Left colon (tissue), 2 donors: ENCODE measurements around the gene GARIN5B. TPM values are rescaled to one million over a fixed set of nuclear protein-coding genes. Genes with fewer than 3 reads are reported as not detected.
"Not testable (repeated sequence)": the region's sequence is repeated elsewhere in the genome, so short reads cannot be mapped to it uniquely, and the experiment has no call there.

Experiments
- ATAC-seq: fragments of 200-7000 bp; cut with Tn5 transposase; one replicate; pipeline ENCODE4 v1.9.1; 2020; ENCODE audit warnings: mild to moderate bottlenecking, moderate library complexity
- DNase-seq, 2 donors: peaks; one replicate each; pipeline ENCODE4 v3.0.0-alpha.2; 2020
- intact Hi-C, 2 donors: fragments of 100-400 bp; cut with DNase I in 1 of 2; cut with micrococcal nuclease in 1 of 2; formaldehyde crosslinking; loops; one replicate each; pipeline versions ENCODE4 v1.11.2 to v1.14.0; 2022; cut with DNase I, micrococcal nuclease
- total RNA-seq, 2 donors: library from RNA; stranded (reverse); fragmentation: NEBNext Ultra II Directional; extraction: Animal tissue kit (Norgen Biotek cat#: 25700); gene quantifications; one replicate each; pipeline ENCODE4 v1.2.1, GENCODE V29; 2021
- donor health status: DM: no; HTN: no; CAD: no.
- donor health status: DM: yes; HTN: yes; CAD: no.

GARIN5B gene
- total RNA-seq, 2 donors from 2014 or later = not detected

DNA sequence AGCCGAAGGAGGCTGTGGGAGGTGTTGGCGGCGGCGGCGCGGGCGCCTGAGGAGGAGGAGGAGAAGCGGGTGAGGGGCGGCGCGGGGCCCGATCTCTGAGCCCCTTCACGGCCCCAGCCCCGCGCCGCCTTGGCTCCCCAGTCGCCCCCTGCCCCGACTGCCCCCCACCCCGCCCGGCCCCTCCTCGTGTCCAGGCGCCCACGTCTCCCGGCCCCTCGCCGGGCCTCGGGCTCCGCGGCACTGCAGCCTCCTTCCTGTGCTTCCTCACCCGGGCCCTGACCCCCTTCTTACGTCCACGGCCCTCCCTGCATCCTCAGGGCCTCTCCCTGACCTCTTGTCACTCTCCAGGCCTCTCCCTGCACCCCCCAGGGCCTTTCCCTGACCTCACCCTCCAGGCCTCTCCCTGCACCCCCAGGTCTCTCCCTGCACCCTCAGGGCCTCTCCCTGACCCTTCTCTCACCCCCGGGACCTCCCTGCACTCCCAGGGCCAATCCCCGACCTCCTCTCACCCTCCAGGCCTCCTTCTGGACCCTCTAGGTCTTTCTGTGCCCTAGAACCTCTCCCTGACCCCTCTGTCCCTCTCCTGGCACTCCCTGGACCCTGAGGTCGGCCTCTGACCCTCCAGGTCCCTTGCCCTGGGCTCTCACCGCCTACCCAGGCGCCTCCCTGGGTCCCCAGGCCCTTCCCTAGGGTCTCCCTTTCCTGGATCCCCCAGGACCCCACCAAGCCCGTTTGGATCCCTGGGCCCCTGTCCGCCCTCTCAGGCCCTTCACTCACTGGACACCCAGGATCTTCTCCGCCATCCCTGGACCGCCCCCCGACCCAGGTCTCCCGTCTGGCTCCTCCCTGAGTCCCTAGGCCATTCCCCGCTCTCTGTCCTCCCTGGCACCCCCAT, 22.9 kb downstream of the GARIN5B start:
- intact Hi-C loops = no loop called here
- DNase-seq = peak; percentile 57 to 61

GRCh38 chr19:55339105-55339888, 23.8 kb downstream of the GARIN5B start, which contains the start of gene KMT5C:
KMT5C (plus strand) TSS chr19:55339876; CDS start chr19:55341937, 2,061 bp downstream.
- peak; percentile 100 for DNase-seq

More for the DNA sequence above, 22.9 kb downstream of the GARIN5B start:
- peak; percentile 12 for ATAC-seq

GRCh38 chr19:55336101-55336500, 27.0 kb downstream of the GARIN5B start:
- ATAC-seq (no peak), DNase-seq (no peak)
- intact Hi-C loops = no loop called here

More at GRCh38 chr19:55339105-55339888, 23.8 kb downstream of the GARIN5B start, which contains the start of gene KMT5C:
- intact Hi-C loops = no loop called here
- peak; percentile 79 for ATAC-seq

GRCh38 chr19:55333870-55334269, 29.2 kb downstream of the GARIN5B start:
- ATAC-seq (peak; percentile 92), DNase-seq (peak; percentile 79 to 93)
- intact Hi-C loops = no loop called here

DNA sequence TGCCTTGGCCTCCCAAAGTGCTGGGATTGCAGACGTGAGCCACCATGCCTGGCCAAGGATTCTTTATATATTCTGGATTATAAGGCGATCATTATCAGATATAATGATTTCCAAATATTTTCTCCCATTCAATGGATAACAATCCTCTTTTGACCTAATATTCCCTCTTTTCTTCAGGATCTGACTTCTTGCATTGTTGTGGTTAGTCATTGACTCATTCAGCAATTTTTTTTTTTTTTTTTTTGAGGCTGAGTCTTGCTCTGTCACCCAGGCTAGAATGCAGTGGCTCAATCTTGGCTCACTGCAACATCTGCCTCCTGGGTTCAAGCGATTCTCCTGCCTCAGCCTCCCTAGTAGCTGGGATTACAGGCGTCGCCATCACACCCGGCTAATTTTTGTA, 33.3 kb downstream of the GARIN5B start:
- DNase-seq, intact Hi-C loops, ATAC-seq: not testable (repeated sequence)

GRCh38 chr19:55328774-55329318, 34.2 kb downstream of the GARIN5B start:
- not testable (repeated sequence) for DNase-seq, ATAC-seq

DNA sequence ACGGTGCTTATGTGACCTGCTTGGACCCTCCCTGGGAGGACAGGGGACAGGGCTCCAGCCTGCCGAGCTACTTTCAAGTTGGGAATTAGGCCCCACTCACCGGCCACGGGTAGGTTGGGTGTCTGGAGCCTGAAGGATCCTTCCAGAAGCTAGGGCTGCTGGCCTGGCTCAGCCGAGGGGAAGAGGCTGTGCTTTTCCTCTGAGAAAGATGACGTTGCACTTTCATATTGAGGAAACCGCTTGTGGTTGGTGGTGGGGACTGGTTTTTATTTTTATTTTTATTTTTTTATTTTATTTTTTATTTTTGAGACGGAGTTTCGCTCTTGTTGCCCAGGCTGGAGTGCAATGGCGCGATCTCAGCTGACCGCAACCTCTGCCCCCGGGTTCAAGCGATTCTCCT, 37.9 kb downstream of the GARIN5B start, which contains the start of gene TMEM150B:
TSS of gene TMEM150B (minus strand) at position 170 of the 400 bp plus-strand sequence. CDS start 4,305 bp downstream, outside the sequence.
- intact Hi-C loops = no loop called here
- ATAC-seq = no peak
- no peak for DNase-seq

More at GRCh38 chr19:55328774-55329318, 34.2 kb downstream of the GARIN5B start:
- intact Hi-C loops = not testable (repeated sequence)

DNA sequence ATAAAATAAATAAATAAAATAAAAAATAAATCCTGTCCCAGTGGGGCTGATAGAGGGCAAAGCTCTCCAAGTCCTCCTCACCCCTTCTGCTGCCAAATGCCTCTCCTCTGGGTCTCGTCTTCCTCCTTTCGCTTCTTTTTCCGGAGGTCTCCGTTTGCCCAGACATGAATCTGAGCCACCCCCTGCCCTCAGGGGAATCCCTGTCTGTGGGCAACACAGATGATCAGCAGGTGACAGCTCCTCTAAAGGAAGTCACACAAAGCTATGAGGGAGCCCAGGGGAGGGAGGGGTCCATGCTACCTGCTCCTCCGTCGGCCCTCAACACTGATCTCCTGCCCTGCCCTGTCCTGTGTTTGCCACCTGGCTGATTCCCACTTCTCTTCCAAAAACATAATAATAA, 38.4 kb downstream of the GARIN5B start:
- DNase-seq (no peak), ATAC-seq (no peak)
- intact Hi-C loops = no loop called here

GRCh38 chr19:55322204-55322885, 40.7 kb downstream of the GARIN5B start:
- DNase-seq (peak; percentile 66 to 79), ATAC-seq (peak; percentile 92)
- intact Hi-C loops = no loop called here

DNA sequence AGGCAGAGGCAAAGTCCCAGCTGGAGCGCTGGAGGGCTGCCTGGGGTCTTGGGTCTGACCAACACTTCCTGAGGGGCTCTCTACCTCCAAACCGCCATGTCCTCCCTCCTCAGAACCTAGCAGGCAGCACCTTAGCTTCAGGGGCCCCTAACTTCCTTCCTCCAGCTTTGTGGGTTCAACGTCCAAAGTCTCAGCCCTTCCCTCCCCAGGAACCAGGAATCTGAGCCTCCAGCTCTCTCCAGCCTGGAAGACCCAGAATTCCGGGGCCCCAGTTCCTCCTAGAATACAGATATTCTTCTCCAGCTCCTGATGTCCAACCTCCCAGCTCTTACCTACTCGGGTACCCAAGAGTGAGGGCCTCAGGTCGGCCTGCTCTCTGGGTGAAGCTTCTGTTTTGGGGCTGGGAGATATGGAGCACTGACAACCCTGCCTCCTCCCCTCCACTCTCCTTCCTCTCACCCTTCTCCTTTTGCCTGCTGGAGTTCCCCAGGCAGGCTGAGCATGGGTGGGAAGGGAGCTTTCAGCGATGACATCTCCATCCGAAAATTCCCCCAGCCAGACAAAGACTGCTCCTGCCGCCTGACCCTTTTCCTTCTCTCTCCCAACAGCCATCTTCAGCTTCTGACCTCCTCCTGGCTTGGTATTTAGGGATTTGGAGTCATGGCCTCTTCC, 41.5 kb downstream of the GARIN5B start:
- intact Hi-C loops = no loop called here
- peak; percentile 85 for ATAC-seq

DNA sequence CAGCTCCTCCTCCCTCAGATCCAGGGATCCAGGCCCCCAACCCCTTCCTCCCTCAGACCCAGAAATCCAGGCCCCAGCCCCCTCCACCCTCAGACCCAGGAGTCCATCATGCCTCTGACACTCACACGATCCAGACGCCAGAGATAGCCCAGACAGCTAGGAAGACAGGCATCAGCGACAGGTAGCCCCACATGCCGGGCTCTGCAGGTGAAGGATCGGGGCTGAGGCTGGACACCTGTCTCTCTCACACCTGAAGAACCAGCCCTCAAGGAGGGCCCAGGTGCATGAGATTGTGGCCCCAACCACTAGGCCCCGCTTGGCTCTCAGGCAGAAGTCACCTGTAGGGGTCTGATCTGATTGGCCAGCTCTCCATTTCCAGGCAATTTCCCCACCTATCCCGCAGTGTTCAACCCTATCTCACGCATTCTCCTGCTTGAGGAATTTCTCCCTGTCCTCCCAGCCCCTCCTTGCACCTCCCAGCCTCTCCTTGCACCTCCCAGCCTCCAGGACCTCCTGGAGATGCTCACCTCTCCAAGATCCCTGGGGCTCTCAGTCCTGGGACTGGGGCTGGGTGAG, 42.1 kb downstream of the GARIN5B start:
- no peak for DNase-seq
- ATAC-seq = no peak
- intact Hi-C loops = no loop called here

More for the DNA sequence above, 41.5 kb downstream of the GARIN5B start:
- peak in 1 of 2 donors; percentile 50 for DNase-seq

DNA sequence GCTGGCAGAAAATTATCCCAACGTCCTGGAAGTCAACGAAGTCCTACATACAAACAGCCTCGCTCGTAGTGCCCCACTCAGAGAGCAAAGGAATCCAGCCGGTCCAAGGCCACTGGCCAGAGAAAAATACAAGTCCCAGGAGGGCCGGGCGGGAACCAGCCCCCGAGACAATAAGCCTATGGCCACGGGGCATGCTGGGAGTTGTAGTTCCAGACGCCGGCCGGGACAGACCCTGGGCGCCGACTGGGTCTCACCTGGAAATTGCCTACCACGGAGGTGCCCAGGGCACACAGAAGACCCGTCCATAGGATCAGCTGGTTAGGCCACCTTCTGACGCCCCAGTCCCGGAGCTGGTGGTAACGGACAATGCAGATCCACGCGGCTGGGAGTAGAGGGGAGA, 43.3 kb downstream of the GARIN5B start:
- intact Hi-C loops = no loop called here
- ATAC-seq = no peak

GRCh38 chr19:55316646-55317045, 46.4 kb downstream of the GARIN5B start:
- ATAC-seq (no peak), DNase-seq (no peak)
- intact Hi-C loops = no loop called here

More for the DNA sequence above, 43.3 kb downstream of the GARIN5B start:
- no peak for DNase-seq

- DNase-seq (no peak), ATAC-seq (no peak)
- intact Hi-C loops = no loop called here
These were observed 47.0 kb downstream of the GARIN5B start for GRCh38 chr19:55315956-55316525.

GRCh38 chr19:55314396-55314795, 48.7 kb downstream of the GARIN5B start:
- ATAC-seq (no peak), DNase-seq (no peak)
- intact Hi-C loops = no loop called here

DNA sequence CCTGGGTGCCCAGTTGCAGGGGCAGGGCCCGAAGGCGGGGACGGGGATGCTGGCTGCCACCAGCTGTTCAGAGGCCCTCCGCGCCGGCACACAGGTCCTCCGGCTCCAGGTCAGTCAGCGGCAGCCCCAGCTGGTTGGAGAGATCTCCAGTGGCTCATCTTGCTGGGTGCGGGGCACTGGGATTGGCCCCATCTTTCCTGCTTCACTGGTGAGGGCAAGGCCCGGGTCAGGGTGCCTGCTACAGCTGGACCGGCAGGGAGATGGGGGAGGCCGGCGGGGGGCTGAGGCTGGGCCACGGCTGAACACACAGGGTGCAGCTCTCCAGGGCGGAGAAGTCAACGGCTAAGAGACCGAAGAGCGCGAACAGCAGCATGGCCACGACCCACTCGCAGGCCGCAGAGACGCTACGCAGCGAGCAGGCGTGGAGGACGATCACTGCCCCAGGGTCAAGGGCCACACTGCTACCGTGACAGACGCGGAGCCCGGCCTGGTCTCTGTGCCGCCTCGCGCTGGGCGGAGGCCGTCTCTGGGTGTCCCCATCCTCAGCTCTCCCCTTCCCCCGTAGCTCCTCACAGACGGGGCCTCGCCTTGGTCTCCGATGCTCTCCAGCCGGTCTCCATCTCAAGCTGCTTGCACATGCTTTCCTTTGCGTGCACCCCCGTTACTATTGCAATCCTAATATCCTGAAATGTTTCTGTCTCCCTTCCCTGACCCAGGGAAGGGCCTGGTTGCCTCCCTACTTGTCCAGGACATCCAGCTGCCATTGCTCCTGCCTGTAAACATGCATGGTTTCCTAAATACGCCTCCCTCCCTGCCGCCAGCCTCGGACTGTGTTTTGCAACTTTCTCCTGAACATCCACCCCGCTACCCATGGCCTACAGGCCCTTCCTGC, 50.2 kb downstream of the GARIN5B start:
- intact Hi-C loops = no loop called here
- DNase-seq = no peak
- peak; percentile 11 for ATAC-seq
